Epithelial cell of esophagus (primary cell): Measurements from ENCODE around the gene BTF3L4.
"Not testable (repeated sequence)": the region's sequence is repeated elsewhere in the genome, so short reads cannot be mapped to it uniquely, and the experiment has no call there.

Experiments
- DNase-seq: peaks from one replicate; pipeline ENCODE4 v3.0.0; 2010; ENCODE audit warnings: low read depth
- H3K4me3 ChIP-seq: 2 replicates; pipeline ENCODE4 v1.5.1; 2011; ENCODE audit warnings: mild to moderate bottlenecking, low read length, control low read depth
- CTCF ChIP-seq: IDR thresholded peaks from 2 replicates; pipeline ENCODE4 v1.5.1; 2011; ENCODE audit warnings: low read depth, mild to moderate bottlenecking, low read length, control low read depth, inconsistent platforms; ENCODE audit not compliant: insufficient read depth; ENCODE audit errors: missing control alignments

The BTF3L4 gene

GRCh38 chr1:52063192-52063591 lies 7.1 kb downstream of the BTF3L4 start:
- DNase-seq: no peak
- no peak overlapping the region for H3K4me3 ChIP-seq
- TF ChIP-seq CTCF: no peak

GRCh38 chr1:52070704-52071103 lies 14.6 kb downstream of the BTF3L4 start:
- no peak overlapping the region for H3K4me3 ChIP-seq
- no peak for TF ChIP-seq CTCF
- no peak for DNase-seq

GRCh38 chr1:52072291-52072690 lies 16.2 kb downstream of the BTF3L4 start:
- H3K4me3 ChIP-seq: no peak overlapping the region
- no peak for DNase-seq
- no peak for TF ChIP-seq CTCF

GRCh38 chr1:52077277-52077676 lies 21.2 kb downstream of the BTF3L4 start:
- H3K4me3 ChIP-seq, DNase-seq: not testable (repeated sequence)

GRCh38 chr1:52080014-52080415 lies 23.9 kb downstream of the BTF3L4 start:
- no peak overlapping the region for H3K4me3 ChIP-seq
- no peak for TF ChIP-seq CTCF
- DNase-seq: no peak

- DNase-seq, H3K4me3 ChIP-seq: not testable (repeated sequence)
Observed at GRCh38 chr1:52087892-52088291, 31.8 kb downstream of the BTF3L4 start.

- H3K4me3 ChIP-seq, DNase-seq: not testable (repeated sequence)
Observed at GRCh38 chr1:52094300-52094699, 38.2 kb downstream of the BTF3L4 start.

- H3K4me3 ChIP-seq: no peak overlapping the region
- TF ChIP-seq CTCF: no peak
- DNase-seq: no peak
Observed at GRCh38 chr1:52096216-52096615, 40.1 kb downstream of the BTF3L4 start.
